Testis (tissue), 2 donors: ENCODE data around the gene DPP6.

Source experiments
- CTCF ChIP-seq, 3 experiments: fragments of 450-650 bp in 2 of 3; fragments of 200-600 bp in 1 of 3; sonication (generic) in 1 of 3; IDR thresholded peaks; one replicate each; pipeline ENCODE4 v1.5.1; 2016 to 2019; ENCODE audit warnings: antibody characterized with exemption in 3 of 3, mild to moderate bottlenecking in 2 of 3, moderate library complexity in 1 of 3
- POLR2A ChIP-seq: fragments of 450-650 bp; IDR thresholded peaks from one replicate; pipeline ENCODE4 v1.6.1; 2017; ENCODE audit warnings: antibody characterized with exemption, mild to moderate bottlenecking, moderate library complexity

GRCh38 chr7:154783281-154783909 lies 731.2 kb downstream of the DPP6 start:
- TF ChIP-seq CTCF (IDR thresholded peaks at IDR 0.05), result no peak
- no peak for TF ChIP-seq POLR2A
